Ovary (tissue), 3 donors: ENCODE data around the gene MCF2L.
"Not testable (repeated sequence)": the region's sequence is repeated elsewhere in the genome, so short reads cannot be mapped to it uniquely, and the experiment has no call there.

ENCODE experiments used
- POLR2A ChIP-seq: fragments of 450-650 bp; IDR thresholded peaks from one replicate; pipeline ENCODE4 v1.6.1; 2017; ENCODE audit warnings: antibody characterized with exemption, mild to moderate bottlenecking, moderate library complexity
- TF ChIP-seq, protein P1 (sequence below), 3 donors: fragments of 450-650 bp in 2 of 3; fragments of 200-600 bp in 1 of 3; IDR thresholded peaks; one replicate each; pipeline versions ENCODE4 v1.5.1 to v1.8.0; 2016 to 2022; ENCODE audit warnings: antibody characterized with exemption in 3 of 3, mild to moderate bottlenecking in 1 of 3
- donor health status: DM: no; HTN: no; CAD: no.

DNA sequence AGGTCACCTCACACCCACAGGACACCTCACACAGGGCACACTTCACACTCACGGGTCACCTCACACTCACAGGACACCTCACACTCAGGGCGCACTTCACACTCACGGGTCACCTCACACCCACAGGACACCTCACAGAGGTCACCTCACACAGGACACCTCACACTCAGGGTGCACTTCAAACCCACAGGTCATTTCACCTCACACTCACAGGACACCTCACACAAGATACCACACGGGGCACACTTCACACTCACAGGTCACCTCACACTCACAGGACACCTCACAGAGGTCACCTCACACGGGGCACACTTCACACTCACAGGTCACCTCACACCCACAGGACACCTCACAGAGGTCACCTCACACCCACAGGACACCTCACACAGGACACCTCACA is 142.8 kb downstream of the MCF2L start:
- TF ChIP-seq, protein P1, sequence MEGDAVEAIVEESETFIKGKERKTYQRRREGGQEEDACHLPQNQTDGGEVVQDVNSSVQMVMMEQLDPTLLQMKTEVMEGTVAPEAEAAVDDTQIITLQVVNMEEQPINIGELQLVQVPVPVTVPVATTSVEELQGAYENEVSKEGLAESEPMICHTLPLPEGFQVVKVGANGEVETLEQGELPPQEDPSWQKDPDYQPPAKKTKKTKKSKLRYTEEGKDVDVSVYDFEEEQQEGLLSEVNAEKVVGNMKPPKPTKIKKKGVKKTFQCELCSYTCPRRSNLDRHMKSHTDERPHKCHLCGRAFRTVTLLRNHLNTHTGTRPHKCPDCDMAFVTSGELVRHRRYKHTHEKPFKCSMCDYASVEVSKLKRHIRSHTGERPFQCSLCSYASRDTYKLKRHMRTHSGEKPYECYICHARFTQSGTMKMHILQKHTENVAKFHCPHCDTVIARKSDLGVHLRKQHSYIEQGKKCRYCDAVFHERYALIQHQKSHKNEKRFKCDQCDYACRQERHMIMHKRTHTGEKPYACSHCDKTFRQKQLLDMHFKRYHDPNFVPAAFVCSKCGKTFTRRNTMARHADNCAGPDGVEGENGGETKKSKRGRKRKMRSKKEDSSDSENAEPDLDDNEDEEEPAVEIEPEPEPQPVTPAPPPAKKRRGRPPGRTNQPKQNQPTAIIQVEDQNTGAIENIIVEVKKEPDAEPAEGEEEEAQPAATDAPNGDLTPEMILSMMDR (IDR thresholded peaks at IDR 0.05) = not testable (repeated sequence)
- TF ChIP-seq POLR2A = not testable (repeated sequence)
